Islet precursor cell (in vitro differentiated cells): ENCODE data around the gene PIWIL1.

Source experiments
- DNase-seq: peaks from one replicate; pipeline ENCODE4 v3.0.0-alpha.2; 2018

The PIWIL1 gene

GRCh38 chr12:130337488-130338303, at the start of gene PIWIL1:
Gene PIWIL1, plus strand, starts transcription at chr12:130337887. Its CDS starts 4,705 bp downstream, at chr12:130342592.
- DNase-seq = no peak

- DNase-seq = no peak
Measured at GRCh38 chr12:130288206-130288605, 49.5 kb upstream of the PIWIL1 start.

- DNase-seq = no peak
Measured at GRCh38 chr12:130288691-130289090, 49.0 kb upstream of the PIWIL1 start.

GRCh38 chr12:130290114-130290513, 47.6 kb upstream of the PIWIL1 start:
- no peak for DNase-seq

GRCh38 chr12:130298322-130299021, 39.2 kb upstream of the PIWIL1 start:
- DNase-seq = no peak

GRCh38 chr12:130299574-130299973, 38.1 kb upstream of the PIWIL1 start:
- no peak for DNase-seq

GRCh38 chr12:130300090-130300489, 37.6 kb upstream of the PIWIL1 start:
- DNase-seq = no peak

- no peak for DNase-seq
Measured at GRCh38 chr12:130300737-130301535, 36.8 kb upstream of the PIWIL1 start.

GRCh38 chr12:130301559-130301958, 36.1 kb upstream of the PIWIL1 start:
- no peak for DNase-seq

- no peak for DNase-seq
Measured at GRCh38 chr12:130303781-130304180, 33.9 kb upstream of the PIWIL1 start.

- no peak for DNase-seq
Measured at GRCh38 chr12:130307859-130308258, 29.8 kb upstream of the PIWIL1 start.

GRCh38 chr12:130308393-130308792, 29.3 kb upstream of the PIWIL1 start:
- no peak for DNase-seq

- no peak for DNase-seq
Measured at GRCh38 chr12:130316251-130316650, 21.4 kb upstream of the PIWIL1 start.

GRCh38 chr12:130320536-130320935, 17.2 kb upstream of the PIWIL1 start:
- DNase-seq = no peak

- no peak for DNase-seq
Measured at GRCh38 chr12:130322263-130322662, 15.4 kb upstream of the PIWIL1 start.

GRCh38 chr12:130330685-130331084, 7.0 kb upstream of the PIWIL1 start:
- no peak for DNase-seq

GRCh38 chr12:130331146-130331545, 6.5 kb upstream of the PIWIL1 start:
- DNase-seq = no peak

GRCh38 chr12:130333341-130333740, 4.3 kb upstream of the PIWIL1 start:
- no peak for DNase-seq

- DNase-seq = no peak
Measured at GRCh38 chr12:130334399-130334798, 3.3 kb upstream of the PIWIL1 start.

- DNase-seq = no peak
Measured at GRCh38 chr12:130334937-130335336, 2.8 kb upstream of the PIWIL1 start.

- DNase-seq = no peak
Measured at GRCh38 chr12:130335517-130336392, 1.9 kb upstream of the PIWIL1 start.

GRCh38 chr12:130336723-130337487, 782 bp upstream of the PIWIL1 start:
- no peak for DNase-seq
